CD4-positive, alpha-beta T cell treated with Interleukin-12 subunit alpha and Interleukin-12 subunit beta, for 1 hour (primary cell): ENCODE measurements around the gene SRGN.
"Not testable (repeated sequence)": the region's sequence is repeated elsewhere in the genome, so short reads cannot be mapped to it uniquely, and the experiment has no call there.

Source experiments
- DNase-seq: peaks from one replicate; pipeline ENCODE4 v3.0.0-alpha.2; 2020

The SRGN gene, protein sequence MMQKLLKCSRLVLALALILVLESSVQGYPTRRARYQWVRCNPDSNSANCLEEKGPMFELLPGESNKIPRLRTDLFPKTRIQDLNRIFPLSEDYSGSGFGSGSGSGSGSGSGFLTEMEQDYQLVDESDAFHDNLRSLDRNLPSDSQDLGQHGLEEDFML

DNA sequence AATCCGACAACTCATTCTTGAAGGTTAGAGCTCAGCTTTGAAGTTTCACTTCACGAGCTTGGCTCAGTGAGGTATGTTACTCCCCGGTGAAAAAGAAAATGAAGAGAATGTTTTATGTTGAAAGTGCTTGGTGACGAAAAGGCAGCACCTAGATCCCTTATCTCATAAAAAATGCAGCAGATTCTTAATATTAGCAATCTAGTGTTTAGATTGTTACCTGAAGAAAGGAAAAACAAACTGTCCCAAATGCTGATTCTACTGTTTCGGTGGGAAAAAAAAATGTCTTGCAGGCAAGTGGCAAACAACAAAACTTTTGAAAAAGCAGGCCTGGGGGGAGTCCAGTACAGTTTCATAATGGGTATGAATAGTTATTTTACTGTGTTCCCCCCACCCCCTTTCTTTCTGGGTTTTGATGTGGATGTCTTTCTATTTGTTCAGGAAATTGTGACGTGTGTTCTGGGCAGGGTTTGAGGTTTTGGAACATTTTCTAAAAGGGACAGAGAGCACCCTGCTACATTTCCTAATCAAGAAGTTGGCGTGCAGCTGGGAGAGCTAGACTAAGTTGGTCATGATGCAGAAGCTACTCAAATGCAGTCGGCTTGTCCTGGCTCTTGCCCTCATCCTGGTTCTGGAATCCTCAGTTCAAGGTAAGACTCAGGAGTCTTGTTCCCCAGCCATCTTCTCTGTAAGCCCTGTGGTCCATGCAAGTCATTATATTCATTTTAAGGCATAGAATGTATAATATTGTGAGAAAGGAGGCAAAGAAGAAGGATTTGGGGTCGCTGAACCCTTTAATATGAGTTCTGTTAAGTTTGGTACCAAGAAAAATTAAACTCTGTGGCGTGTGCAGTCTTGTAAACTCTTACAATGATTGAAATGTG lies at the start of gene SRGN:
TSS of gene SRGN (plus strand) at position 514 of the 881 bp plus-strand sequence. CDS start at position 569, 55 bp downstream.
- DNase-seq: peak; percentile 93

DNA sequence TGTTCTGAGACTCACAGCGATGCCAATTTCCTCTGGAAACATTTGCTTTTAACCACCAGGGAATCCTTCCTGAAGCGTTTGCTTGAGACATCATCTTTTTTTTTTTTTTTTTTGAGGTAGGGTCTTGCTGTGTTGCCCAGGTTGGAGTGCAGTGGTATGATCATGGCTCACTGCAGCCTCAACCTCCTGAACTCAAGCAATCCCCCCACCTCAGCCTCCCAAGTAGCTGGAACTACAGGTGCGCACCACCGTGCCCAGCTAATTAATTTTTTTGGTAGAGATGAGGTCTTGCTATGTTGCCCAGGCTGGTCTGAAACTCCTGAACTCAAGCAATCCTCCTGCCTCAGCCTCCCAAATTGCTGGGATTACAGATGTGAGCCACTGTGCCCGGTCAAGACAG lies 47.0 kb upstream of the SRGN start:
- not testable (repeated sequence) for DNase-seq

- DNase-seq: no peak
Measured at GRCh38 chr10:69042417-69042816, 45.5 kb upstream of the SRGN start.

DNA sequence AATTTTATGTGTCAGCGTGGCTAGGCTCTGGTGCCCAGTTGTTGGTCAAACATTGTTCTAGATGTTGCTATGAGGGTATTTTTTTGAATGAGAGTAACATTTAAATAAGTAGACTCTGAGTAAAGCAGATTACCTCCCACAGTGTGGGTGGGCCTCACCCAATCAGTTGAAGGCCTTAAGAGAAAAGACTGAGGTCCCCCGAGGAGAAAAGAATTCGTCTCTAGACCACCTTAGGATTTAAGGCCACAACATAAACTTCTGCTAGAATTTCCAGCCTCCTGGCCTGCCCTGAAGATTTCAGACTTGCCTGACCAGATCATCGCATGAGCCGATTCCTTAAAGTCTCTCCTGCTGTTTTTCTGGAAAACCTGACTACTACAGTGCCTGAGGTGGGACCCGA lies 45.1 kb upstream of the SRGN start:
- no peak for DNase-seq

- peak; percentile 42 for DNase-seq
Measured at GRCh38 chr10:69043931-69044531, 43.9 kb upstream of the SRGN start.

DNA sequence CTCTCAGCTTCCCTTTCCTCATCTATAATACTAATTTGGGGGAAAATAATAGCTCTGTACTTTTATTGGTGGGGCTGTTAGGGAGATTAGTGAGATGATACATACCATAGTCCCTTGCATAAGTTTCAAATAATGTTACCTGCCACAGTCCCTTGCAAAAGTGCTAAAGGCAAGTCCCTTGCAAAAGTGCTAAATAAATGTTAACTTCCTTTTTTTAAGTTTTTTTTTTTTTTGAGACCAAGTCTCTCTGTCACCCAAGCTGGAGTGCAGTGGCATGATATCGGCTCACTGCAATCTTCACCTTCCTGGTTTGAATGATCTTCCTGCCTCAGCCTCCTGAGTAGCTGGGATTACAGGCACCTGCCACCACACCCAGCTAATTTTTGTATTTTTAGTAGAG lies 43.4 kb upstream of the SRGN start:
- DNase-seq: peak; percentile 8

GRCh38 chr10:69045441-69046300 lies 42.2 kb upstream of the SRGN start:
- peak; percentile 63 for DNase-seq

- no peak for DNase-seq
Measured at GRCh38 chr10:69047111-69047832, 40.6 kb upstream of the SRGN start.

DNA sequence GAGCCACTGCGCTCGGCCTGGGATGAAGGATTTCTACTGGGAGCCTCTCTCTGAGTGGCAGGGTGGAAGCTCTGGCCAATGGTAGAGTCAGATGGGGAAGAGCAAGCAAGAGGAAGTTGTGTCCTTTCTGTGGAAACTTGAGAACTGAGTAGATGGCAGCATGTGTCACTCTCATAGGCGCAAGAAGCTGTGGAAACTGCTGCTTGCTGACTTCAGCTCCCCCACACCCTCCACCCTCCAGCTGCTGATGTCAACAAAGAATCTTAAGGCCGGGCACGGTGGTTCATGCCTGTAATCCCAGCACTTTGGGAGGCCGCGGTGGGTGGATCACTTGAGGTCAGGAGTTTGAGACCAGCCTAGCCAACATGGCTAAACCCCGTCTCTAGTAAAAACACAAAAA lies 39.8 kb upstream of the SRGN start:
- DNase-seq: peak; percentile 21

GRCh38 chr10:69049566-69049961 lies 38.3 kb upstream of the SRGN start:
- no peak for DNase-seq

DNA sequence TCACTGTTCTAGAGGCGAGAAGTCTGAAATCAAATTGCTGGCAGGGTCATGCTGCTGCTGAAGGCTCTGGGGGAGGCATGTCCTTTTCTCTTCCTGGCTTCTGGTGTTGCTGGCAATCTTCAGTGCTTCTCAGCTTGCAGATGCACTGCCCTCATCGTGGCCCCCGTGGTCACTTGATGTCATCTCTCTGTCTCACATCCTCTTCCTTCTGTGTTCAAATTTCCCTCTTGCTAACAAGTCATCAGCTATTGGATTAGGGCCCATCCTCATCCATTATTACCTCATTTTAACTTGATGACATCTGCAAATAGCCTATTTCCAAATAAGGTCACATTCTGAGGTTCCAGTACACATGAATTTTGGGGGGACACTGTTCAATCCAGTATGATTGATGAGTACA lies 36.6 kb upstream of the SRGN start:
- DNase-seq: peak; percentile 10

DNA sequence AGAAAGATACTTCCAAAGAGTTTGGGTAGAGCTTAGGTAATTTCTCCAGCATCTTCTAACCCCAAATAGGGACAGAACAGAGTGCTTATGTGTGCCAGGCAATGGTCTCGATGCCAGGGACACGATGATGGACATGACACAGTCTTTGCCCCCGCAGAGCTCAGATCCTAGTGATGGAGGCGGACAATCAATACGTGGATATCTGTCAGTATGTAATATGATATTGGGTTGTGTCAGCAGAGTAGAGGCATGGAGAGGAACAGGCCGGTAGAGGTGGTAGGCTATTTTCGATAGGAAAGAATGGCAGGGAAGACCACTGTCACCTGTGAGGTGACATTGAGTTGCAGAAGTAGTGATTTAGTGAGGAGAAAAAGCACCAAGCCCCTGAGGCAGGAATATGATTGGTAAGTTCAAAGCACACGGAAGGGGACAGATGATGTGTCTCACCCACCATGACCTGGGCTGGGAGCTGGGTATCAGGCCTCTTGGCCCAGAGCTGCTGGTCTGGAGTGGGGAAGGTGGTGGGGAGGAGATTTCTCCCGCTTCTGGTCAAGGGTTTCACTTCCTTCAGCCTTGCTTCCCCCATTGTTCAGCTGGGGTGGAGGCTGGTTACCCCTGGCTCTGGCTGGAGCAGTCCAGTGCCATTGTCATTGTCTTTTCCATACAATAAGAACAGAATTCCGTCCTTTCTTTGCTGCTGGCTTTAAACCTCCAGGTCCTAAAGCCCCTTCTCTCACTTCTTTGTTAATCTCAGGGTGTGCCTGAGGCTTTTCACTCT lies 36.0 kb upstream of the SRGN start:
- no peak for DNase-seq

GRCh38 chr10:69052736-69053135 lies 35.2 kb upstream of the SRGN start:
- DNase-seq: no peak

- DNase-seq: no peak
Measured at GRCh38 chr10:69055241-69055640, 32.7 kb upstream of the SRGN start.

DNA sequence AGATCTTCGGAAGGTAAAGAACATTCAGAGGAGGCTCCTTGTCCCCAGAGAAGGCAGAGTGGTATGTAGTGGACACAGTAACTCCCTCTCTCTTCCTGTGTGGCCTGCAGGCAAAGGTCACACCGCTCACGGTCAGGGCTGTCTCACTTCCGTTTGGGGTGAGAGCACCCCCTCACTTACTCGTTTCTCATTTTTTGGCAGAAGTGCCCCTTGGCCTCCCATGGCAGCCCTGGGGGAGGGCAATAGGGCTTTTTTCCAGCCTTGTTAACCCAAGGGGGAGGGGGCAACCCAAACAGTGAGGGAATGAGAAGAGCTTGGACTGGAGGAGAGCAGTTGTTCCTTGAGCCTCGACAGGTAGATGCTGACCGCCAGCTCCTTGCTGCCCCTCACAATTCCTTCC lies 31.8 kb upstream of the SRGN start:
- peak; percentile 7 for DNase-seq

DNA sequence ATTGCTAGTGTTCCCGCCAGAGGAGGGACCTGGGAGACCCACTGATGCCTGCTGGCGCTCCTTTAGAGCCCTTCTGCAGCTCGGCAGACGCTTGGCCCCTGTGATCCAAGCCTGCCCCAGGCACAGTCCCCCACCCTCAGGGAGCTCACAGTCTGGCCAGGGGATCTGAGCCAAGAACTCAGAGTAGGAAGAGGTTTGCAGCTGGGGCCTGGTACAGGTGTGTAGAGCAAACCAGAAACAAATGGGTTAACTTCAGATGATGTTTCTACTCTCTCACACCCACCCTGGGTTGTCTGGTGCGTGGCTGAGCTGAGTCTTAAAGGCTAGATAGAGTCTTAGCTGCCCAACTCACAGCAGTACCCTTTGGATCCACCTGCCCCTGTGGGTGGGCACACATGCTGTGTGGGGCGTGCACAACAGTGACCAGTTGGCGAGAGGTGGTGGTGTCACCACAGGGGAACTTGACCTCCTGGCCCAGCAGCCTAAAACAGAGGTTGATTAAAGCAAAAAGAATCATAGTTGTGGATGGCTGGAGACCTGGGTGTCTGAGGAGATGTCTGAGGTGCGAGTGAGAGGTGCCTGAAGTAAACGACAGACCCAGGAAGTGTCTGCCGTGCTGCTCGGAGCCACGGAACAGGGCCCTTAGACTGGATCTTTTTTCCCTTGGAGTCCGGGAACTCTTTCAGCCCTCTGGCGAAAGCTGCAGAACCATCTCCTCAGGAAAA lies 31.2 kb upstream of the SRGN start:
- DNase-seq: no peak

- peak; percentile 10 for DNase-seq
Measured at GRCh38 chr10:69057261-69057950, 30.5 kb upstream of the SRGN start.

GRCh38 chr10:69057951-69058297 lies 30.0 kb upstream of the SRGN start:
- DNase-seq: no peak

GRCh38 chr10:69060127-69060798 lies 27.6 kb upstream of the SRGN start:
- no peak for DNase-seq
